SK-N-SH treated with all-trans-retinoic acid at 6 μM for 48 hours (cell line): ENCODE results near the gene CLTRN.

ENCODE experiments used
- ATAC-seq: fragments of 200-7000 bp; cut with Tn5 transposase; 3 replicates; pipeline ENCODE4 v1.9.1; 2020; ENCODE audit warnings: mild to moderate bottlenecking, moderate library complexity
- CREB5 ChIP-seq: fragments of 250-450 bp; sonication (Bioruptor Pico); IDR thresholded peaks from 2 replicates; pipeline ENCODE4 v1.5.1; 2020; ENCODE audit warnings: low read depth, mild to moderate bottlenecking, moderate library complexity
- CSDC2 ChIP-seq: fragments of 250-450 bp; sonication (Bioruptor Pico); IDR thresholded peaks from 2 replicates; pipeline ENCODE4 v1.5.0; 2020; ENCODE audit warnings: mild to moderate bottlenecking, moderate library complexity
- CSRNP3 ChIP-seq: fragments of 250-450 bp; sonication (Bioruptor Pico); IDR thresholded peaks from 2 replicates; pipeline ENCODE4 v1.5.1; 2021; ENCODE audit warnings: mild to moderate bottlenecking, moderate library complexity
- ESRRG ChIP-seq: fragments of 250-450 bp; sonication (Bioruptor Pico); IDR thresholded peaks from 2 replicates; pipeline ENCODE4 v1.6.1; 2021; ENCODE audit warnings: mild to moderate bottlenecking
- ISL1 ChIP-seq: fragments of 250-450 bp; sonication (Bioruptor Pico); IDR thresholded peaks from 2 replicates; pipeline ENCODE4 v2.1.2; 2022; ENCODE audit warnings: mild to moderate bottlenecking, moderate library complexity
- PATZ1 ChIP-seq: fragments of 250-450 bp; sonication (Bioruptor Pico); IDR thresholded peaks from 2 replicates; pipeline ENCODE4 v1.8.0; 2020; ENCODE audit warnings: mild to moderate bottlenecking, moderate library complexity, borderline replicate concordance
- POU6F1 ChIP-seq: fragments of 250-450 bp; sonication (Bioruptor Pico); IDR thresholded peaks from 2 replicates; pipeline ENCODE4 v1.8.0; 2021; ENCODE audit warnings: low read depth, mild to moderate bottlenecking, moderate library complexity, borderline replicate concordance
- TCF4 ChIP-seq: fragments of 250-450 bp; sonication (Bioruptor Pico); IDR thresholded peaks from 2 replicates; pipeline ENCODE4 v1.8.0; 2021; ENCODE audit warnings: mild to moderate bottlenecking, moderate library complexity, borderline replicate concordance
- TOX ChIP-seq: fragments of 250-450 bp; sonication (Bioruptor Pico); IDR thresholded peaks from 2 replicates; pipeline ENCODE4 v1.8.0; 2021; ENCODE audit warnings: mild to moderate bottlenecking, moderate library complexity, borderline replicate concordance
- TSHZ2 ChIP-seq: fragments of 250-450 bp; sonication (Bioruptor Pico); IDR thresholded peaks from 2 replicates; pipeline ENCODE4 v1.5.0; 2020; ENCODE audit warnings: mild to moderate bottlenecking, moderate library complexity
- ZFP30 ChIP-seq: fragments of 450-650 bp; formaldehyde crosslinking; IDR thresholded peaks from 2 replicates; pipeline ENCODE4 v1.5.0; 2022; ENCODE audit warnings: mild to moderate bottlenecking, moderate library complexity
- ZNF565 ChIP-seq: fragments of 450-650 bp; formaldehyde crosslinking; conservative IDR thresholded peaks from 2 replicates; pipeline ENCODE4 v1.5.0; 2020; ENCODE audit warnings: low read depth, mild to moderate bottlenecking, moderate library complexity
- ZNF70 ChIP-seq: fragments of 450-650 bp; formaldehyde crosslinking; IDR thresholded peaks from 2 replicates; pipeline ENCODE4 v1.5.0; 2020; ENCODE audit warnings: mild to moderate bottlenecking, moderate library complexity
- ZNF8 ChIP-seq: fragments of 450-650 bp; formaldehyde crosslinking; IDR thresholded peaks from 2 replicates; pipeline ENCODE4 v1.5.0; 2020; ENCODE audit warnings: mild to moderate bottlenecking, moderate library complexity

CLTRN gene

GRCh38 chrX:15606136-15606535 lies 58.5 kb downstream of the CLTRN start (continued):
- no peak for TF ChIP-seq PATZ1 (CRISPR knock-in tag)

- TF ChIP-seq ISL1 (CRISPR knock-in tag) (no peak), ZNF70 (CRISPR knock-in tag) (no peak), TCF4 (no peak), ZFP30 (no peak), POU6F1 (CRISPR knock-in tag) (no peak), CSRNP3 (CRISPR knock-in tag) (no peak), CSDC2 (CRISPR knock-in tag) (no peak), TSHZ2 (CRISPR knock-in tag) (no peak), CREB5 (CRISPR knock-in tag) (no peak)
Measured at GRCh38 chrX:15605226-15605625, 59.4 kb downstream of the CLTRN start.

GRCh38 chrX:15602761-15603160 lies 61.8 kb downstream of the CLTRN start:
- no peak for TF ChIP-seq TCF4
- ATAC-seq: no peak

More at GRCh38 chrX:15605226-15605625, 59.4 kb downstream of the CLTRN start:
- ATAC-seq: no peak

GRCh38 chrX:15601932-15602331 lies 62.7 kb downstream of the CLTRN start:
- ATAC-seq: no peak
- TF ChIP-seq ESRRG (CRISPR knock-in tag) (no peak), PATZ1 (CRISPR knock-in tag) (no peak), TOX (CRISPR knock-in tag) (no peak), ZNF565 (no peak), ZNF70 (CRISPR knock-in tag) (no peak), ZNF8 (CRISPR knock-in tag) (no peak)

GRCh38 chrX:15600745-15601144 lies 63.9 kb downstream of the CLTRN start, which contains the start of gene ACE2:
Gene ACE2, minus strand, starts transcription at chrX:15600960. Its CDS starts 49 bp downstream, at chrX:15600911.
- TF ChIP-seq TSHZ2 (CRISPR knock-in tag): no peak
- no peak for ATAC-seq
